Right forelimb (tissue), 1 donor: ENCODE results near the gene UBASH3B.
"Not testable (repeated sequence)": the region's sequence is repeated elsewhere in the genome, so short reads cannot be mapped to it uniquely, and the experiment has no call there.

Experiments used
- DNase-seq: peaks from one replicate; pipeline ENCODE4 v3.0.0-alpha.2; 2018

UBASH3B gene, protein sequence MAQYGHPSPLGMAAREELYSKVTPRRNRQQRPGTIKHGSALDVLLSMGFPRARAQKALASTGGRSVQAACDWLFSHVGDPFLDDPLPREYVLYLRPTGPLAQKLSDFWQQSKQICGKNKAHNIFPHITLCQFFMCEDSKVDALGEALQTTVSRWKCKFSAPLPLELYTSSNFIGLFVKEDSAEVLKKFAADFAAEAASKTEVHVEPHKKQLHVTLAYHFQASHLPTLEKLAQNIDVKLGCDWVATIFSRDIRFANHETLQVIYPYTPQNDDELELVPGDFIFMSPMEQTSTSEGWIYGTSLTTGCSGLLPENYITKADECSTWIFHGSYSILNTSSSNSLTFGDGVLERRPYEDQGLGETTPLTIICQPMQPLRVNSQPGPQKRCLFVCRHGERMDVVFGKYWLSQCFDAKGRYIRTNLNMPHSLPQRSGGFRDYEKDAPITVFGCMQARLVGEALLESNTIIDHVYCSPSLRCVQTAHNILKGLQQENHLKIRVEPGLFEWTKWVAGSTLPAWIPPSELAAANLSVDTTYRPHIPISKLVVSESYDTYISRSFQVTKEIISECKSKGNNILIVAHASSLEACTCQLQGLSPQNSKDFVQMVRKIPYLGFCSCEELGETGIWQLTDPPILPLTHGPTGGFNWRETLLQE

DNA sequence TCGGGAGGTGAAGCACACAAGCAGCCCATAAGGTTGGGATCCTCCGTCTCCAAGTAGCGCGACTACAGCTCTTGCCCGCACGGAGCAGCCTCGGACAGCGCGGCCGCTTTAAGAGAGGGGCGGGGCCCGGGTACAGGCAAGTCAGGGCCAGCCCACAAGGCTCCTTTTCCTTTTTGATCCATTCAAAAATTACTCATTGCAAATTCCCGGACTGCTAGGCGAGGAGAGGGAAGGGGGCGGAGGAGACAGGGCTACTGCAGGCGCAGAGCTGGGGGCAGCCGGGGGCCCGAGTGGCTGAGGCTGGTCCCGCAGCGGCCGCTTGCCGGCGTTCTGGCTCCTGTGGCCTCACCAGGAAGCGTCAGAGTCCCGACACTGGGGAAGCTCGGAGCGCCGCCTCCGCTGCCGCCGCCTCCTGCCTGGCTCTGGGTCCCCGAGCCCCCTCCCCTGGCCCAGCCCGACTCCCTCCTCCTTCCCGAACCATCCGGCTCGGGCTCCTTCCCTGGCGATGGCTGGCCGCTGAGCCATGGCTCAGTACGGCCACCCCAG is at the start of gene UBASH3B:
TSS of gene UBASH3B (plus strand) at position 196 of the 546 bp plus-strand sequence. CDS start at position 524, 328 bp downstream.
- peak; percentile 88 for DNase-seq

DNA sequence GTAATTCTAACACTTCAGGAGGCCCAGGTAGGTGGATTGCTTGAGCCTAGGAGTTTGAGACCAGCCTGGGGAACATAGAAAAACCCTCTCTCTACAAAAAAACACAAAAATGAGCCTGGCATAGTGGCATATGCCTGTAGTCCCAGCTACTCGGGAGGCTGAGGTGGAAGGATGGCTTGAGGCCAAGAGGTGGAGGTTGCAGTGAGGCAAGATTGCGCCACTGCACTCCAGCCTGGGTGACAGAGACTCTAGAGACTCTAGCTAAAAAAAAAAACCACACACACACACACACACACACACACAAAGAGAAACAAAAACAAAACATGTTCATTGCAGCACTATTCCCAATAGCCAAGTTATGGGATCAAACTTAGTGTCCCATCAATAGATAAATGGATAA is 48.4 kb upstream of the UBASH3B start:
- not testable (repeated sequence) for DNase-seq

DNA sequence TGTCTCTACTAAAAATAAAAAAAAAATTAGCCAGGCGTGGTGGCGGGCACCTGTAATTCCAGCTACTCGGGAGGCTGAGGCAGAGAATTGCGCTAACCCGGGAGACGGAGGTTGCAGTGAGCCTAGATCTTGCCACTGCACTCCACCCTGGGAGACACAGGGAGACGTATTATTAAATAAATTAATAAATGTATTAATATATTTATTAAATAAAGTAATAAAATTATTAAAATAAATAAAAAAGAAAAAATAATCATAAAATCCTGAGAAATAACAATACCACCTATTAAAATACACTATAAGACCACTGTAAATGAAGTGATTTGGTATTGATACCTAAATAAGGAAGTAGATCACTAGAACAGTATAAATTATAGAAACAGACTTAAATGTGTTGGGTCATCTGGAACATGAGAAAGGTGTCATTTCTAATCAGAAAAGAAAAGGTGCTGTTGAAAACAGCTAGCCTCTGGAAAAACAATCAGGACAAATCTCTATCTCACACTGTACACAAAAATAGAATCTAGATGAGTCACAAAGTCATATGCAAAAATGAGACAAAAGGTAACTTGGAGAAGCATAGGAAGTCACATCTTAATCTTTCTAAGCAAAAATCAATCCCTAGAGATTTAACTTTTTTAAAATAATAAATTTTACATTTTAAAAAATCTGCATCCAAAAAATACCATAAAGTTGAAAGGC is 43.2 kb upstream of the UBASH3B start:
- no peak for DNase-seq

DNA sequence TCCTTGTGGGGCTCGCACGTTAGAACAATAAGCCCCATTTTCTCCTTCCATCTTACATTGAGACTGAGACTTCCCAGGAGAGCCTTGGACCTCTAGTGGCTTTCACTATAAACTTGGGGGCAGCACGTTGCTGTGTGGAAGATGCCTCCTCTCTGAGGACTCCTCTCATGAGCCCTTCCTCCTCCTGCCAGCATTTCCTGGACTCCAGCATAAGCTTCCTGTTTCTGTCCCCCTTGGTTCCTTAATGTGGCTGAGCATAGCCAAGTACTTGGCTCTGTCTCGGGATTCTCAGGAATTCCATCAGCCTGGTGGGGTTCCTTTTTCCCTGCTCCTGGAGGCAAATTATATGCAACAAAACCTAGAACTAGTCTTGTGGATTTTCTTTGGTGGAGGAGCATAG is 38.8 kb upstream of the UBASH3B start:
- DNase-seq = no peak

DNA sequence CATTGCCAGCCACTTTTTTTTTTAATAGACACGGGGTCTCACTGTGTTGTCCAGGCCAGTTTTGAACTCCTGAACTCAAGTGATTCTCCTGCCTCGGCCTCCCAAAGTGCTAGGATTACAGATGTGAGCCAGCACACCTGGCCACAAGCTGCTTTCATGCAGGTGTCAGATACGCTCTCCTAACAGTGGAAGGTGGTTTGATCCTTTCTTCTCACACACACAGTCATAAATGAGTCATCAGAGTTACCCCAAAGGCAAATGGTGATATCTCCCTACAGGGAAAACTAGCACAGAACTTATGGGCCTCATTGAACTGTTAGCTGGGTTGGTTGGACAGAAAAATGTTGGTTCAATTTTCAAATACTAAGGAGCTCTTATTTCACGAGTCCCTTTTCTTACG is 38.2 kb upstream of the UBASH3B start:
- DNase-seq = no peak

DNA sequence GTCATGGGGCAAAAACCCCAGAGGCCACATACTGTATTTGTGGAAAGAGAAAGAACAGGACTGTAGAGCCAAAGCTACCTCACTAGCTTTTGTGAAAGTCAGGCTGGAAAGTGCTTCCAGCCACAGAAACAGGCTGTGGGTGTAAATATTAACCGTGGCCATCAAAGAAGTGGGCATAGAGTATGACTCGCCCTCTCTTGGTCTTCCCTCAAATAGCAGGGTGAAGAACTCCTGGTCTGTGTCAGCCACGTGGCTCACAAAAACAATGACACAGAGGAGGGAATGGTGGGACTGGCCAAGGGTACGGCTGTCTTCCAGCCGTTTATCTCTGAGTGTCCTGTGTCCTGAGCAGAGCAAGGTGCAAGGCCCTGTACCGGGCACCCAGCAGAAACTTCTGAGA is 37.6 kb upstream of the UBASH3B start:
- DNase-seq = no peak

DNA sequence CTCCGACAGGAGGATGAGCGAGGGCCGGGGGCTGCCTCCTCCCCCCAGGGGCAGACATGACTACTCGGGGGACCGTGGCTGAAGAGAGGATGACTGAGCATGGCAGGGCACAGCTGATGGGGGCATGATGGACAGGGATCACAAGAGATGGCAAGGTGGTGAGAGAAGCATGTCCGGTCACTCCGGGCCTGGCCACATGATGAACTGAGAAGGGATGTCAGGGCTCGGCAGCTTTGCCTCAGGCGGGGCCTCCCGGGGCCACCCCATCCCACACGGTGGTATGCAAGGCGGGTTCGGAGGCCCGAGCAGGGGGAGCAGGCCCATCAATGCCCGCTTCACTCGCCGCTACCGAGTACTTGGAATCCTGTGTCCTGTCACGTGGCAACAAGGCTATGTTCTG is 36.6 kb upstream of the UBASH3B start:
- DNase-seq = no peak

DNA sequence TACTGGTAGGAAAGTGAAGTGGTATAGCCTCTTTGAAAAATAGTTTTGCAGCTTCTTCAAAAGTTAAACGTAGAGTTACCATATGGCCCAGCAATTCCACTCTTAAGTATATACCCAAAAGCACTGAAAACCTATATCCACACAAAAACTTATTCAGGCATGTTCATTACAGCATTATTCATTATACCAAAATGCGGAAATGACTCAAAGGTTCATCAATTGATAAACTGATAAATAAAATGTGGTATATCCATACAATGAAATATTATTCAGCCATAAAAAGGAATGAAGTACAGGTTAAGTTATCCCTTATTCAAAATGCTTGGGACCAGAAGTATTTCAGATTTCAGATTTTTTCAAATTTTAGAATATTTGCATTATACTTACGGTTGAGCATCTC is 35.8 kb upstream of the UBASH3B start:
- no peak for DNase-seq

DNA sequence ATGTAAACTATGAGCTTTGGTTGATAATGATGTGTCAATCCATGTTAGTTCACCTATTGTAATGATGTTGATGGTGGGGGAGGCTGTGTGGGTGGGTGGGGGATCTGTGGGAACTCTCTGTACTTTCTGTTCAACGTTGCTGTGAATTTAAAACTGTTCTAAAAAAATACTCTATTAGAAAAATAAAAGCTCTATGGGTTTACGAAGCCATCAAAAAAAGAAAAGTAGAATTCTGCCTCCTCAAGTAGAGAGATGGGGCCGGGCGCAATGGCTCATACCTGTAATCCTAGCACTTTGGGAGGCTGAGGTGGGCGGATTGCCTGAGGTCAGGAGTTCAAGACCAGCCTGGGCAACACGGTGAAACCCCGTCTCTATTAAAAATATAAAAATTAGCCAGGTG is 30.0 kb upstream of the UBASH3B start:
- not testable (repeated sequence) for DNase-seq

DNA sequence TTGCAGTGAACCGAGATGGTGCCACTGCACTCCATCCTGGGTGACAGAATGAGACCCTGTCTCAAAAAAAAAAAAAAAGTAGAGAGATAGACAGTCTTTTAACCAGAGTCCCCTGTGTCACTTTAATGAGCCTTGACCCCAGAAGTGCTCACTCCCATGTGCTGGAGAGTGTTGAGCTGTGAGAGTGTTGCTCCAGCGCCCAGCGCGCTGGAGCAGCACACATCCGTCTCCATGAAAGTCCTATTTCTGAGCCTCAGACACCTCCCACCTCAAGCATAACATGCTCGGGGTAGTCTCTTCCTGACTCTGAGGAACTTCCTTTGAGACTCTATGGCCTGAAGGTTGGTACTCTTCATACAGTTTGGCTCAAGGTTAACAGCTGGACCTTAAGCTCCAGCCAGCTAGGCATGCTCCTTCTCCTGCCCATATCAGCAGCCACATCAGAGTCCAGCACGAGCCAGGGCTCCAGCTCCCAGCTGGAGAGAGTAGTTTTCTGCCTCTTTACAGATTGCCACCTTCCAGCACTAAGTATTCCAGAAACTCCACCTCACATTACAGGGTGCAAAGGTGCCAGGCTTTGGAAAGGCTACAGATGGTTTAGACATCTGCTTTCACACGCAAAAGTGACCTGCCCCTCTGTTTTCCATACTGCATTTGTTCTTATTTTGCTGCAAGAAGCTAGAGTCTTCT is 29.4 kb upstream of the UBASH3B start:
- DNase-seq = no peak

DNA sequence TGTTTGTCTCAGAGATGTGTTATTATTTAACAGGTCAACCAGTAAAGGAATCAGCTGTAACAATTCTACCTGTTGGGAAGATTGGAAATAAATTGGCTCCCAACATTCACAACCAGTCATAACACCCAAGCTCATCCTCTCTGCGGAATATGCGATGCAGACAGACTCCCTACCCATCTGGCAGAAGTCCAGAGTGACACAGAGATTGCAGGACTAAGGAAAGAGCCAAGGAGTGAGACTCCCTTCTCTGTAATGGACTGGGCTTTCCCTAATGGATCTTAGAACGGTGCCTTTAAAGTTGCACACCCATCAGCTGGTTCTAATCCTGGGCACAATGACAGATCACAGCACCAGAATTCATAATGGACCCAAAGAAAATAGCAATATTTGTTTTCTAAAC is 27.8 kb upstream of the UBASH3B start:
- no peak for DNase-seq

DNA sequence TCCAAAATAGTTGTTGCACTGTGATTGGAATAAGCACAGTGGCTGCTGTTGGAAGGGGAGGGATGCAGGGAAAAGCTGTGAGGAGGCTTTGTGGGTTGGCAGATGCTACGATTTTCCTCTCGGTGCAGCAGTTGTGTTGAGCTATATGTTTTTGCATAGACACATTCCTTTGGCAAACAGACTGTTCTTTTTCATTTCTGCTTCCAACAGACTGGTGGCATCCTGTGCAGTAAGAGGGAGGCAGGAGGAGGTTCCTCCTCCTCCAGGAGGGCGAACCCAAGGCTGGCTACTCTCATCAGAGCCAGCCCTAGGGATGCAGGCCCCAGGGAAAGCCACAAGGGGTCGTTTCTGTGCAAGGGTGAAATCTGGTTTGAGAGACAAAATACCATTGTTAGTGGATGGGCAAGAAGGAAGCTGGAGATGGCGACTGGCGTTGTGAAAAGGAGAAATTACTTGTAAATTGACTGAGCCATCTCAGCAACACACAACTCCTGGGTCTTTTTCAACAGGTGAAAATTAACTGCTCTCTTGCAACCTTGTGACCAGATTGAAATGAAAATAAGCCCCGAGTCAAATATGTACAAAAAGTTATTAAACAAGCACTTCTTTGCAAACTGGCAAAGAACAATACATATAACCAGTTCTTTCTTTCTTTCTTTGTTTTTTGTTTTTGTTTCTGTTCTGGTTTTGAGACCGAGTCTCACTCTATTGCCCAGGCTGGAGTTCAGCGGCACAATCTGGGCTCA is 26.5 kb upstream of the UBASH3B start:
- peak; percentile 72 for DNase-seq

DNA sequence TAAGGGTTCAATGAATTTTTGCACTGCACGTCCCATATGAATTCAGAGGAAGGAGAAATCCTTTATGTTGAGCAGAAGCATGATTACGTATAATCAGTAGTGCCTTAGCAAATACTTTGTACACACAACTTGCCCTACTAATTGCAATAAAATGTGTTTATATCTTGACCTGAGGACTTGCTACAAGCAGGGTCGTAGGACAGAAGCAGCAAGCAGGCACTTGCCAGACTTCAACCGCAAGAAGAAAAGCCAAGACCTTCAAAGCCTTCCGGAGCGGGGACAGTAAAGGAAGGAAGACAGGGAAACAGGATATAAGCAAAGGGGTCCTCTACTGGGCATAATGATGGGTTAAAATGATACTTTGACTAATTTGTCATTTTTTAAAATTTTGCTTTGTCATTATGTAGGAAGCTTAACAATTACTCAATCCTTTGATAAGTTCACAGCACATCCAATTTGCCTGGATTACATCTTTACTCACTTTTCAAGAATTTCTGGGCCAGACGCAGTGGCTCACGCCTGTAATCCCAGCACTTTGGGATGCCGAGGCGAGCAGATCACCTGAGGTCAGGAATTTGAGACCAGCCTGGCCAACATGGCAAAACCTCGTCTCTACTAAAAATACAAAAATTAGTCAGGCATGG is 23.2 kb upstream of the UBASH3B start:
- DNase-seq = no peak

DNA sequence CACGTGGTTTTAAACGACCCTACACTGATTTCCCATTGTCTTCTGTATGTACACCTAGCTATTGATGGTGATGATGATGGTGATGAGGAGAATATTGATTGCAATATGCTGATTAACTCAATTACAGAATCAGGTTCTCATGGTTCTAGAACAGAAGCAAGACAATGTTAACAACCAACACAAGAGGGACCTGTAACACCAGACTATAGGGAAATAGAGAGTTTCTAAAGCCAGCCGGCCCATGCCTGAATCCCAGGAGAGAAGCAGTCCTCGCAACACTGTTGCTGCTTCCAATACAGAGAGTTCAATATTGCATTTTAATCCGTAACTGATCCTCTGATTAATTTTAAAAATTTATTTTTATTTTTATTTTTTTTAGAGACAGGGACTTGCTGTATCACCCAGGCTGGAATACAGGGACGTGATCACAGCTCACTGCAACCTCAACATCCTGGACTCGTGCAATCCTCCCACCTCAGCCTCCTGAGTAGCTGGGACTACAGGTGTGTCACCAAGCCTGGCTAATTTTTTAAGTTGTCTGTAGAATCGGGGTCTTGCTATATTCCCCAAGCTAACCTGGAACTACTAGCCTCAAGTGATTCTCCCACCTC is 22.2 kb upstream of the UBASH3B start:
- no peak for DNase-seq

DNA sequence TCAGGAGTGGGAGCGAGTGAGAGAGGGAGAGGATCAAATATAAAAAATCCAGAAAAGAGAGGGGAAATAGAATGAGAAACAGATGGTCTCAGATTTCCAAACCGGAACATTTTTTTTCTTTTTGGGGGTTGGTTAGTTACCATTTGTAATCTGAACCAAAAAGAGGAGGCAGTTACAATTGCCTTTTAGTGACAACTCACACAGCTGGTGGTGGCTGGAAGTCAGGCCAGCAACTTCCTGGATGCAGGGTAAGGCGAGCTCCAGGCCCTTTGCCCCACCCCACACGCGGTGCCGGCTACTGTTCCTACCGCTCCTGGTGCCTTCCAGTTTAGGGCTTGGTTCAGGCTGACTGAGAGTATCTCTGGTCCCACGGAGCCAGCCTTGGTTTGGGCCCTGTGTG is 21.0 kb upstream of the UBASH3B start:
- DNase-seq = no peak

DNA sequence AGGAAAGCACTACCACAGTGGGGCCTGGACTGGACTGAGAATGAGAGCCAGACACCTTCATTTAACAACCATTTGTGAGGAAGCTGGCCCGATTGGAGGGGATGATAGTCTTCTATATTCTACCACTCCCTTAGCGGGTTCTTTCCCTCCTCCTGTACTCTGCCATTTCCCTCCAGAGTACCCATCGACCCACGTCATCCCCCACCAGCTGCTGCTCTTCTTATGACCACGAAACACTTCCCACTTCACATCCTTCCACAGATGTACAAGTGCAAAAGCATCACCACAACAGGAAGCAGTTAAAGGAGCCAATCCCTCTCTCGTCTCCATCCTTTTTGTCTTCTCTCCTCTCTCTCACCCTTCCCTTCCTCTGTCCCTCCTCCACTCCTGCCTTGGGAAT is 18.0 kb upstream of the UBASH3B start:
- no peak for DNase-seq

DNA sequence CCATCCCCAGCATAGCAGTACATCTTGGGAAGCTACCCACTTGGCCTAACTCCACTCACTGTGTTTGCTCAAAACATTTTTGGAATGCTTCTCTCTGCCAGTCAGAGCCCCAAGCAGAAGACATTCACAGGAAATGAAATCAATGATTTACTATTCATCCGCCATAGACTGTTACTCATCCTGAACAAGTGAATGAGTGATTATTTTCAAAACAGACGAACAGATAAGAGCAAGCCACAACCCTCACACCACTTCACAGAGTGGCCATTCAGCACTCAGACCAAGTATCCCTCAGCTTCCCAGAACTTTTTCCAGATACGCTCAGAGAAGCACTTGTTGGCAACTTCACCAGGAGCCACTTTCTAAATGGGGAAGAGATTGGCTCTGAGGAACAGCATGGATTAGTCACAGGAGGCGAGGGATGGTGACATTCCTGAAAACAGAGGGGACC is 13.0 kb upstream of the UBASH3B start:
- no peak for DNase-seq

DNA sequence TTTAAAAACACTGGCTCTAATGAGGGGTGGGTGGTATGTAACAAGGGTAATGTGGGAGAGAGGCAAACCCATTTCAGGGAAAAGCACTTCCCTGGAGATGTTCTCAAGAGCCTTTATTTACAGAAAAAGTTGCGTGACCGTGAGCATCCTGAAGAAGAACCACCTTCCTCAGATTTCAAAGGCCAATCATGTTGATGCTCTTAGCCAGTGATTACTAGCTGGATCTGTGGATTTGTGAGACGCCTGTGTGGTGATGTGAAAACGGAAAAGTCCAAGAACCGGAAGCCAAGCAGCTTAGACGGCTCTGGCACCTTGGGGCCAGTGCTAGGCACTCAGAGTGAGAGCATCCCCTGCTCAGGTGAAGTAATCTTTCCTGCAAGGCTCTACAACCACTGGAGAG is 12.6 kb upstream of the UBASH3B start:
- no peak for DNase-seq

DNA sequence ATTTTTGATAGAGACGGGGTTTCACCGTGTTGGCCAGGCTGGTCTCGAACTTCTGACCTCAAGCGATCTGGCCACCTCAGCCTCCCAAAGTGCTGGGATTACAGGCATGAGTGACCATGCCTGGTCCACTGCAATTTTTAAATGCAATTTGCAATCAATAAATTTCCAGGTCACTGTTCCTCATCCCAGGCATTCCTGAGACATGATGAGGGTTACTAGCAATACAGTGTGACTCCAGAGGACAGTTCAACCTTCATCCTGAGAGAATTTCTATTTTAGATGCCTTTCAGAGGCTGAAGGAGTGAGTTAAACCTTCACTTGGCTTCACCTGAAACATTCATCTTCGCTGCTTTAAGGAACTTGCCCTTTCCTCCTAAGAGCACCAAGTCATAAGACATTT is 9.7 kb upstream of the UBASH3B start:
- DNase-seq = no peak

DNA sequence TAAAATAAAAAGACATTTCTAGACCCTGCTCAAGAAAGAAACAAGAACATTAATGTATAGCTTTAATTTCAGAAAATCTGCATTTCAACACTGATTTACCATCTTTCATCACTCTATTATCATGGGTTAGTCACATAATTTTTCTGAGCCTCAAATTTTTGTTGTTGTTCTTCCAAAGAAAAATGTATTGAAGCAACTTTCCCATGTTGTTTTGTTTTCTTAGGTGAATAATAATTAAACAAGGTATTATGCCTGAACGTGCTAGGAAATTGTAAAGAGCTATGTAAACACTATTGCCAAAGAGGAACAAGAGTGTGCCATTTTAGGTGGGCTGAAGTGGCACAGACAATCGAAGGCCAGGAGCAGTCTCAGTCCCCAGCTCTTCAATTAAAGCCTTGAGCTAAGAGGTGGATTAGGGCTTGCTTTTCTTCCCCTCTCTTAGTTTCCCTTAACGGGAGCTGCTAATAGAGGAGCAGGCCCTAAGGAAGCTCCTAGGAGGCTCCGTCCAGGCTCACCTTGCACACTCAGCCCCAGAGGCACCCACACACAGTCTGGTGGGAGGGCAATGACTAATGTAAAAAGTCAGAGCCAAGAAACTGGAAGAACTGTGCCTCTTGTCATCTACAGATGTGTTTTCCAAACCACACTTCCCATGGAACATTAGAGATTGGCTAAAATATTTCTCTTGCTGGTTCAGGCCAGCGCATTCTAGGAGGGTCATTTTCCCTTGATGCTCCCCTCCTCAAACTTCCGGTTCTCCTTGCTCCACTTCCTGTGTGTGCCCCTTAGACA is 8.8 kb upstream of the UBASH3B start:
- DNase-seq = no peak
